Fibroblast of skin of scalp (primary cell): ENCODE measurements around the gene PLEKHO2.

Experiments
- DNase-seq: peaks from one replicate; pipeline ENCODE4 v3.0.0-alpha.2; 2013

Gene PLEKHO2

GRCh38 chr15:64893481-64894394 is 52.0 kb downstream of the PLEKHO2 start:
- DNase-seq = peak; percentile 97

DNA sequence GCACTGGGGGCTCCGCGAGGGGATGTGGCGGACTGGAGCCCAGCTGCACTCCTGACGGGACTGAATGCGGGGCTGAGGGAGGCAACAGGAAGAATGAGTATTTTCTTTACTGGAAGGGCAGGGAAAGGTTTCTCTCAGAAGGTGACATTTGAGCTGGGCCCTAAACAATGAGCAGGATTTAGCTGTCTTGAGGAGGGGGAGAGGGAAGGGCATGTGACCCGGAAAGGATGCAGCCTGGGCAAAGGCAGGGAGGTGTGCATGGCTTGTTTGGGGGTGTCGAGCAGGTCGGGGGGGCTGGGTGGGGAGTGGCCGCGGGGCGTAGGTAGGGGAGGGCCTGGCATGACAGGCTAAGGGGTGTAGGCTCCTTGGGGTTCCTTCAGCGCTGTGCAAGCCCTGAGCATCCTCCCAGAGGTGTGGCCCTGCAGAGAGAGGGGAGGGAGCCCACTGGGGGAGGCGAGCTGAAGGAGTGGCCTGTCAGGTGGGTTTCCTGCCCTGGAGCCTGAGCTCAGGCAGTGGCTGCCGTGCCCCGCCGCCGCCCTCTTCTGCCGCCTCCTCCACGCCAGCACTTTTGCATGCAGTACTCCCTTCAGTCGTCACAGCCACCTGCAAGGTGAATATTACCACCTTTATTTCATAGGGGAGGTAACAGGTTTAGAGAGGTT is 52.8 kb downstream of the PLEKHO2 start:
- DNase-seq = no peak

GRCh38 chr15:64895285-64896065 is 53.8 kb downstream of the PLEKHO2 start:
- peak; percentile 37 for DNase-seq

GRCh38 chr15:64896371-64897069 is 54.8 kb downstream of the PLEKHO2 start:
- DNase-seq = no peak

- DNase-seq = peak; percentile 74
Measured at GRCh38 chr15:64897345-64897985, 55.8 kb downstream of the PLEKHO2 start.

- DNase-seq = no peak
Measured at GRCh38 chr15:64898406-64898805, 56.7 kb downstream of the PLEKHO2 start.

GRCh38 chr15:64901141-64901540 is 59.4 kb downstream of the PLEKHO2 start:
- no peak for DNase-seq

- no peak for DNase-seq
Measured at GRCh38 chr15:64901914-64902313, 60.2 kb downstream of the PLEKHO2 start.

DNA sequence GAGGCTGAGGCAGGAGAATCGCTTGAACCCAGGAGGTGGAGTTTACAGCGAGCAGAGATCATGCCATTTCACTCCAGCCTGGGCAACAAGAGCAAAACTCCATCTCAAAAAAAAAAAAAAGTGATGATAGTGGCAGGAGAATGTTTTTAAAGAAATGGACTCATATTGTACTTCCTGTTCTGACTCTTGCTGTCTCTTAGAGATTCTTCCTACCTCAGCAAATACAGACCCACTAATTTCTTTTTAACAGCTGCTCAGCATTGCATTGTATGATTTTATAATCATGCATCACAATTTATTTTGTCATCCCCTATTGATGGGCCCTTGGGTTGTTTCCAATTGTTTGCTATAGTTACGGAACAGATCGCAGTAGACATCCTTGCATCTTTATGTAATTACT is 61.1 kb downstream of the PLEKHO2 start:
- DNase-seq = no peak

- DNase-seq = no peak
Measured at GRCh38 chr15:64903326-64903950, 61.7 kb downstream of the PLEKHO2 start.

GRCh38 chr15:64904189-64904588 is 62.5 kb downstream of the PLEKHO2 start:
- DNase-seq = no peak

- DNase-seq = peak; percentile 80
Measured at GRCh38 chr15:64905119-64905831, 63.6 kb downstream of the PLEKHO2 start.

- no peak for DNase-seq
Measured at GRCh38 chr15:64905941-64906340, 64.2 kb downstream of the PLEKHO2 start.

- DNase-seq = no peak
Measured at GRCh38 chr15:64906402-64906801, 64.7 kb downstream of the PLEKHO2 start.

DNA sequence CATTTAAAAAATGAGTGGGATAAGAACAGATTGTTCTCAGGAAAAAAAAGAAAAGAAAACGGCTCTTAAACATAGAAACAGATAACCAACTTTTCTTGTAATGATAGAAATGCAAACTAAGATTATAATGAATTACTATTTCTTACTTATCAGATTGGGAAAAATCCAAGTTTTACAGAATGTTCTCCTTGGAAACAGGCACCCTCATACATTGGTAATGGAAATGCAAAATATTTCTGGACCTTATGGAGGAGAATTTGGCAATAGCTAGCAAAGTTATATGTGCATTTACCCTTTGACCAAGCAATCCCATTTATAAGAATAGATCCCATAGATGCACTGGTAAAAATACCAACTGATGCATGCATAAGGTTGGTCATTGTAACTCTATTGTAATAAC is 66.3 kb downstream of the PLEKHO2 start:
- DNase-seq = no peak

DNA sequence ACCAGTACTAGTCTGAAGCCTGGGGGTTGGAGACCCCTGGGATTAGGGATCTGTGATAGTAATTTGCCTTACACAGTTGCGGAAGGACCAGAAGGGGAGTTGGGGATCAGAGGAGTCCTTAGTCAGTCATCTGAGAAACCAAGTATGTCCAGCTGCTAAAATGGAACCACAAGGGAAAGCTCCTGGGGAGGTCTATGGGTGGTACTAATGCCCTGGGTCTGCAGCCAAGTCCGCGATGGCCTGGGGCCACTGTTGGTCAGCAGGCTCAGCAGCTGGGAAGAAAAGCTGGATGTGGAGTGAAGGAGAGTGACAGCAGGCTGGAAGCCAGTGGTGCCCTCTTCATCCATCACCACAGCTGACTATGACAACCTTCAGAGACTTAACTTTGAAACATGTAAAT is 67.8 kb downstream of the PLEKHO2 start:
- DNase-seq = no peak

DNA sequence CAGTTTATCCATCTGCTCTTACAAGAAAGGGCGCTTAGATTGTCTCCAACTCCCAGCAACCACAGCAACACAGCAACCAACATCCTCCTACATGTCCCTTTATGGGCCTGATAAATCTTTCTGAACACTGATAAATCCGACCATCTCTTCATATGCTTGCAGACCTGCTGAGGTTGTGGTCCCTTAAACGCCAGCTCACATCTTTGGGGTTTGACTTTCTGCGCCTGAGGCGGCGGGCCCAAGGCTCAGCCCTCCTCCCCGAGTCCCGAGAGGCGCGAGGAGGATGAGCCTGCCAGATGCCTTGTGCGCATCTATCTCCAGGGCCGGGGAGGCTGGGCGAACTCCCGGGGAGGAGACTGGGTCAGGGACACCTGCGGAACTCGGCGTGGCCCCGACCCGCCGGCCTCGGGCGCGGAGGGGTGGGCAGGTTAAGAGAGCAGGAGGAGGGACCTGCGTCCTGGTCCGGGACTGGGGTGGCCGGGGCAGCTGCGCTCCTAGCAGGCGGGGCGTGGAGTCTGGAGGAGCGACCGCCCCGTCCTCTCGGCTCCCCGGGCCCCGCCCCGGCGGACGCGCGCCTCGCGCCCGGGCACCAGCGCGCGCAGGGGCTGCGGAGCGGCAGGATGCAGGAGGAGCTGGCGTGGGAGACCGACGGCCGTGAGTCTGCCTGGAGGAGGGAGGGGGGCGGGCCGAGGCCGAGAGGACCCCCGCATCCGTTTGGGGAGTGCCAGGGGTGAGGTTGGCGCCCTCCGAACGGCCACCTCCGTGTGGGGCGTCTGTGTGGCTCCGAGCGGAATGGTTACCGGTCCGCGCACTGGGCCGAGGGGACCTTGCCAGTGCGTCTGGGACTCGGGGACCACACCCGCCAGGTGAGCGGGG is 69.8 kb downstream of the PLEKHO2 start, which contains the start of gene ANKDD1A:
TSS of gene ANKDD1A (plus strand) at position 592 of the 876 bp plus-strand sequence. CDS start at position 621, 29 bp downstream.
- peak; percentile 49 for DNase-seq

GRCh38 chr15:64912379-64913325 is 70.9 kb downstream of the PLEKHO2 start:
- no peak for DNase-seq
